ENCODE measurements around the gene ANKLE2.
"Not testable (repeated sequence)": the region's sequence is repeated elsewhere in the genome, so short reads cannot be mapped to it uniquely, and the experiment has no call there.

Gene ANKLE2

DNA sequence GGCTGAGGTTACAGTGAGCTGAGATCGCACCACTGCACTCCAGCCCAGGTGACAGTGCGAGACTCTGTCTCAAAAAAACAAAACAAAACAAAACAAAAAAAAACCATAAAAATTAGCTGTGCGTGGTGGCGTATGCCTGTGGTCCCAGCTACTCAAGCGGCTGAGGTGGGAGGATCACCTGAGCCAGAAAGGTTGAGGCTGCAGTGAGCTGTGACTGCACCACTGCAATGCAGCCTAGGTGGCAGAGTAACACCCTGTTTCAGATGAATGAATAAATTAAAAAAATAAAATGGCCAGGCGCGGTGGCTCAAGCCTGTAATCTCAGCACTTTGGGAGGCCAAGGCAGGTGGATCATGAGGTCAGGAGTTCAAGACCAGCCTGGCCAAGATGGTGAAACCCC, 8.0 kb downstream of the ANKLE2 start:
- not testable (repeated sequence) for H3K9ac ChIP-seq (ENCODE audit: low read depth, low read length, poor library complexity); H2AK5ac ChIP-seq (ENCODE audit: low read depth, low read length); H3K27ac ChIP-seq (replicated peaks; ENCODE audit: low read length); H2BK15ac ChIP-seq (ENCODE audit: low read length); H2AFZ ChIP-seq (ENCODE audit: low read length); H3K18ac ChIP-seq (ENCODE audit: low read length); H3K23ac ChIP-seq (ENCODE audit: low read depth, low read length, poor library complexity); H3K4me1 ChIP-seq (ENCODE audit: control insufficient read depth in 2 of 2, insufficient read depth in 1 of 2, low read depth in 1 of 2, low read length in 2 of 2); H3K4me2 ChIP-seq (ENCODE audit: insufficient read depth, low read length, poor library complexity, severe bottlenecking); H2BK5ac ChIP-seq (ENCODE audit: low read length); H2BK120ac ChIP-seq (ENCODE audit: low read depth, low read length); H3K4ac ChIP-seq (ENCODE audit: low read length); H4K8ac ChIP-seq (ENCODE audit: low read depth, low read length); H3K4me3 ChIP-seq (ENCODE audit: low read length in 2 of 2); H3K79me1 ChIP-seq (ENCODE audit: low read depth, low read length); H3K27me3 ChIP-seq (ENCODE audit: control insufficient read depth in 3 of 3, insufficient read depth in 3 of 3, low read depth in 1 of 3, low read length in 3 of 3); H4K91ac ChIP-seq (ENCODE audit: low read depth, low read length, poor library complexity); H2BK12ac ChIP-seq (ENCODE audit: low read length); H3K14ac ChIP-seq (ENCODE audit: low read length); H3K9me3 ChIP-seq (replicated peaks in 1 of 2; ENCODE audit: control insufficient read depth in 2 of 2, insufficient read depth in 1 of 2, low read depth in 1 of 2, low read length in 2 of 2); DNase-seq (ENCODE audit: low spot score)
- WGBS, 2 donors (ENCODE audit: extremely low coverage in 2 of 2, insufficient read length in 2 of 2, insufficient replicate concordance in 1 of 2), result no CpG with 5 or more reads among the region's 7 CpGs
- H3K36me3 ChIP-seq (replicated peaks in 1 of 2; ENCODE audit: control insufficient read depth in 2 of 2, insufficient read depth in 2 of 2, low read length in 2 of 2), result peaks cover 31 to 91% of the 10 kb centered on the region in 2 donors

DNA sequence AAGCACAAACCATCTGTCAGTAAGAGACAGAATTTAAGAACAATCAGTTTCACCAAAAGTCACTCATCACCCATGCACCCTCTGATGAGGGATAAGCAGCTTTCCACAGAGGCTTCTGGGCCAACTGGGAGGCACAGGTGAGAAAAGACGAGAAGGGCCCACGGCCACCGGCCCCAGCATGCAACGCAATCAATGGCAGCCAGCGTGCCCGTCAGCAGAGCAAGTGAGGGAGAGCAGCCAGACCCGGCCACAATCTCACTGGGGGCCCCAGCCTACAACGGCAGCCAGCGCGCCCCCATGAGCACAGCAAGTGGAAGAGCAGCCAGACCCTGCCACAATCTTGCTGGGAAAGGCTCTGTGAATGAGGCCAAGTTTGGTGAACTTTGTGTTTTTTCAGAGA, 13.3 kb downstream of the ANKLE2 start:
- Histone ChIP-seq H3K36me3 (replicated peaks in 1 of 2; ENCODE audit: control insufficient read depth in 2 of 2, insufficient read depth in 2 of 2, low read length in 2 of 2) (peaks cover 59 to 98% of the 10 kb centered on the region in 2 donors), H2BK120ac (ENCODE audit: low read depth, low read length) (no peak overlapping the region), H3K4me3 (ENCODE audit: low read length in 2 of 2) (no peak overlapping the region), H3K27ac (replicated peaks; ENCODE audit: low read length) (no peak overlapping the region), H2AK5ac (ENCODE audit: low read depth, low read length) (no peak overlapping the region), H3K9ac (ENCODE audit: low read depth, low read length, poor library complexity) (no peak overlapping the region), H3K23ac (ENCODE audit: low read depth, low read length, poor library complexity) (no peak overlapping the region), H2AFZ (ENCODE audit: low read length) (no peak overlapping the region), H3K79me1 (ENCODE audit: low read depth, low read length) (peaks cover 9% of the 10 kb centered on the region), H3K4me1 (ENCODE audit: control insufficient read depth in 2 of 2, insufficient read depth in 1 of 2, low read depth in 1 of 2, low read length in 2 of 2) (no peaks in the 10 kb centered on the region), H3K4me2 (ENCODE audit: insufficient read depth, low read length, poor library complexity, severe bottlenecking) (no peak overlapping the region), H4K8ac (ENCODE audit: low read depth, low read length) (no peak overlapping the region), H2BK12ac (ENCODE audit: low read length) (no peak overlapping the region), H2BK5ac (ENCODE audit: low read length) (no peak overlapping the region), H4K91ac (ENCODE audit: low read depth, low read length, poor library complexity) (no peak overlapping the region), H3K4ac (ENCODE audit: low read length) (no peak overlapping the region), H3K14ac (ENCODE audit: low read length) (no peak overlapping the region), H3K9me3 (replicated peaks in 1 of 2; ENCODE audit: control insufficient read depth in 2 of 2, insufficient read depth in 1 of 2, low read depth in 1 of 2, low read length in 2 of 2) (peaks cover 0 to 4% of the 10 kb centered on the region in 2 donors), H3K27me3 (ENCODE audit: control insufficient read depth in 3 of 3, insufficient read depth in 3 of 3, low read depth in 1 of 3, low read length in 3 of 3) (no peaks in the 10 kb centered on the region), H3K18ac (ENCODE audit: low read length) (no peak overlapping the region), H2BK15ac (ENCODE audit: low read length) (no peak overlapping the region)
- WGBS, 2 donors (ENCODE audit: extremely low coverage in 2 of 2, insufficient read length in 2 of 2, insufficient replicate concordance in 1 of 2), result no CpG with 5 or more reads among the region's 10 CpGs
- DNase-seq (ENCODE audit: low spot score), result no peak

DNA sequence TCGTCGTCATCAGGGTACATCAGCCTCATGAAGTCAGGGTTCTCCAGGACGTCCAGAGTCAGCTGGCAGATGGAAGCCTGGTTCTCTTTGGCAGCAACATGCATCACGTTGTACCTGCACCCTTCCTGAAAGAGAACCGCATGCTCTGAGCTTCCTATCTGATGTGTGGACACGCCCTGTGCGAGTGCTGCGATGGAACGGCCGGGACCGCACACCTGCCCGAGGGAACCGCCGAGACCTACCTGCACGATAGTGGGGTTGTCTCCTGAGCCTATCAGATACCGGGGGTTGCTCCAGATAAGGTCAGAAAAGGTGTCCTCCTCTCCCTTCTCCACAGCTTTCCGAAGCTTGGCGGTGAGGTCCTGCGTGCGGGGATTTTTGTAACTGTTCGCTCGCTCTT, 13.7 kb downstream of the ANKLE2 start:
- H3K4me2 ChIP-seq (ENCODE audit: insufficient read depth, low read length, poor library complexity, severe bottlenecking), result no peak overlapping the region
- H3K79me1 ChIP-seq (ENCODE audit: low read depth, low read length), result peaks cover 8% of the 10 kb centered on the region
- no CpG with 5 or more reads among the region's 22 CpGs for WGBS, 2 donors (ENCODE audit: extremely low coverage in 2 of 2, insufficient read length in 2 of 2, insufficient replicate concordance in 1 of 2)
- H3K4me3 ChIP-seq (ENCODE audit: low read length in 2 of 2), result no peak overlapping the region
- H4K91ac ChIP-seq (ENCODE audit: low read depth, low read length, poor library complexity), result no peak overlapping the region
- no peaks in the 10 kb centered on the region for H3K27me3 ChIP-seq (ENCODE audit: control insufficient read depth in 3 of 3, insufficient read depth in 3 of 3, low read depth in 1 of 3, low read length in 3 of 3)
- H2AK5ac ChIP-seq (ENCODE audit: low read depth, low read length), result no peak overlapping the region
- no peak overlapping the region for H3K18ac ChIP-seq (ENCODE audit: low read length)
- H3K9ac ChIP-seq (ENCODE audit: low read depth, low read length, poor library complexity), result peak overlapping the region; percentile 60
- H2BK5ac ChIP-seq (ENCODE audit: low read length), result no peak overlapping the region
- H2AFZ ChIP-seq (ENCODE audit: low read length), result no peak overlapping the region
- no peaks in the 10 kb centered on the region for H3K4me1 ChIP-seq (ENCODE audit: control insufficient read depth in 2 of 2, insufficient read depth in 1 of 2, low read depth in 1 of 2, low read length in 2 of 2)
- DNase-seq (ENCODE audit: low spot score), result no peak
- H3K9me3 ChIP-seq (replicated peaks in 1 of 2; ENCODE audit: control insufficient read depth in 2 of 2, insufficient read depth in 1 of 2, low read depth in 1 of 2, low read length in 2 of 2), result peaks cover 0 to 4% of the 10 kb centered on the region in 2 donors
- H2BK15ac ChIP-seq (ENCODE audit: low read length), result no peak overlapping the region
- H3K14ac ChIP-seq (ENCODE audit: low read length), result no peak overlapping the region
- no peak overlapping the region for H3K4ac ChIP-seq (ENCODE audit: low read length)
- H3K27ac ChIP-seq (replicated peaks; ENCODE audit: low read length), result no peak overlapping the region
- no peak overlapping the region for H2BK120ac ChIP-seq (ENCODE audit: low read depth, low read length)
- no peak overlapping the region for H4K8ac ChIP-seq (ENCODE audit: low read depth, low read length)
- peaks cover 57 to 98% of the 10 kb centered on the region in 2 donors for H3K36me3 ChIP-seq (replicated peaks in 1 of 2; ENCODE audit: control insufficient read depth in 2 of 2, insufficient read depth in 2 of 2, low read length in 2 of 2)
- H2BK12ac ChIP-seq (ENCODE audit: low read length), result no peak overlapping the region
- H3K23ac ChIP-seq (ENCODE audit: low read depth, low read length, poor library complexity), result no peak overlapping the region

DNA sequence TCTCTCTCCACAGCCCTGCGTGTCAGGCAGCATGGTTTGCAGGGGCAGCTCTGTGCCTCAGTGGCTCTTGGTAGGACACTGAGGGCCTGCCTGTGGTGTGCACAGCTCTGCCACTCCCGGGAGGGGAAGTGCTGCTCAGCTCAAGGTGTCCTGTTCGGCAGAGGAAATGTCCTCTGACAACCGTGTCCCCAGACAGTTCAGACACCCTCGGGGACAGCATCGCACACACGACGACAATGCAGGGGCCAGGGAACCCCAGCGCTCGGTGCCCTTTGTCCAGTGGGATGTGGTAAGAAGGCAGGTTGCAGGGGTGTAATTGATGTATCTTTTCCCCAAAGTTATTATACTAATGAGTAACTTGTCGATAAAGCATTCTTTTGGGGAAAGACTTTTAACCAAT, 14.2 kb downstream of the ANKLE2 start:
- Histone ChIP-seq H3K27ac (replicated peaks; ENCODE audit: low read length) (no peak overlapping the region), H3K79me1 (ENCODE audit: low read depth, low read length) (peaks cover 7% of the 10 kb centered on the region), H3K27me3 (ENCODE audit: control insufficient read depth in 3 of 3, insufficient read depth in 3 of 3, low read depth in 1 of 3, low read length in 3 of 3) (no peaks in the 10 kb centered on the region), H2BK15ac (ENCODE audit: low read length) (no peak overlapping the region), H3K14ac (ENCODE audit: low read length) (no peak overlapping the region), H3K23ac (ENCODE audit: low read depth, low read length, poor library complexity) (no peak overlapping the region), H2BK120ac (ENCODE audit: low read depth, low read length) (no peak overlapping the region), H3K9ac (ENCODE audit: low read depth, low read length, poor library complexity) (peak overlapping the region; percentile 30), H3K9me3 (replicated peaks in 1 of 2; ENCODE audit: control insufficient read depth in 2 of 2, insufficient read depth in 1 of 2, low read depth in 1 of 2, low read length in 2 of 2) (peaks cover 0 to 4% of the 10 kb centered on the region in 2 donors), H4K91ac (ENCODE audit: low read depth, low read length, poor library complexity) (no peak overlapping the region), H3K4ac (ENCODE audit: low read length) (no peak overlapping the region), H2AFZ (ENCODE audit: low read length) (no peak overlapping the region), H3K4me1 (ENCODE audit: control insufficient read depth in 2 of 2, insufficient read depth in 1 of 2, low read depth in 1 of 2, low read length in 2 of 2) (no peaks in the 10 kb centered on the region), H2AK5ac (ENCODE audit: low read depth, low read length) (no peak overlapping the region), H3K4me2 (ENCODE audit: insufficient read depth, low read length, poor library complexity, severe bottlenecking) (no peak overlapping the region), H3K4me3 (ENCODE audit: low read length in 2 of 2) (no peak overlapping the region), H2BK12ac (ENCODE audit: low read length) (no peak overlapping the region), H2BK5ac (ENCODE audit: low read length) (no peak overlapping the region), H3K36me3 (replicated peaks in 1 of 2; ENCODE audit: control insufficient read depth in 2 of 2, insufficient read depth in 2 of 2, low read length in 2 of 2) (peaks cover 62 to 98% of the 10 kb centered on the region in 2 donors), H3K18ac (ENCODE audit: low read length) (no peak overlapping the region), H4K8ac (ENCODE audit: low read depth, low read length) (no peak overlapping the region)
- DNase-seq (ENCODE audit: low spot score), result no peak
- no CpG with 5 or more reads among the region's 11 CpGs for WGBS, 2 donors (ENCODE audit: extremely low coverage in 2 of 2, insufficient read length in 2 of 2, insufficient replicate concordance in 1 of 2)

Measured in neuronal stem cell (in vitro differentiated cells).